GM18868 (cell line): Measurements from ENCODE around the gene HAAO.
A peak's percentile ranks its signal among the peaks of the same experiment; 100 is the strongest.

ENCODE experiments used
- ATAC-seq: cut with Tn5 transposase; IDR thresholded peaks from one replicate; pipeline ENCODE4 v1.9.1; 2021; ENCODE audit warnings: mild to moderate bottlenecking, moderate library complexity; ENCODE audit not compliant: unreplicated experiment

HAAO gene

GRCh38 chr2:42769583-42770287, 22.6 kb downstream of the HAAO start:
- ATAC-seq, result no peak

GRCh38 chr2:42768706-42769256, 23.6 kb downstream of the HAAO start:
- ATAC-seq, result no peak

GRCh38 chr2:42767899-42768705, 24.3 kb downstream of the HAAO start:
- no peak for ATAC-seq

- no peak for ATAC-seq
Observed at GRCh38 chr2:42767080-42767898, 25.1 kb downstream of the HAAO start.

GRCh38 chr2:42765686-42766085, 26.7 kb downstream of the HAAO start:
- ATAC-seq, result no peak

GRCh38 chr2:42764901-42765300, 27.5 kb downstream of the HAAO start:
- ATAC-seq, result no peak

- ATAC-seq, result no peak
Observed at GRCh38 chr2:42764096-42764495, 28.3 kb downstream of the HAAO start, which contains the start of gene OXER1. Gene OXER1 (minus strand): TSS chr2:42764135. CDS start chr2:42764062, 73 bp downstream.

GRCh38 chr2:42762823-42763804, 29.3 kb downstream of the HAAO start:
- ATAC-seq, result no peak

GRCh38 chr2:42762155-42762554, 30.2 kb downstream of the HAAO start:
- ATAC-seq, result no peak

- no peak for ATAC-seq
Observed at GRCh38 chr2:42761554-42761953, 30.8 kb downstream of the HAAO start.

- ATAC-seq, result no peak
Observed at GRCh38 chr2:42758751-42759150, 33.6 kb downstream of the HAAO start.

GRCh38 chr2:42757981-42758740, 34.2 kb downstream of the HAAO start:
- ATAC-seq, result no peak

GRCh38 chr2:42756966-42757513, 35.3 kb downstream of the HAAO start:
- ATAC-seq, result no peak

GRCh38 chr2:42756150-42756775, 36.1 kb downstream of the HAAO start:
- no peak for ATAC-seq

GRCh38 chr2:42755191-42755880, 37.0 kb downstream of the HAAO start:
- ATAC-seq, result no peak

- no peak for ATAC-seq
Observed at GRCh38 chr2:42754776-42755140, 37.6 kb downstream of the HAAO start.

- peak; percentile 64 for ATAC-seq
Observed at GRCh38 chr2:42754021-42754775, 38.2 kb downstream of the HAAO start.
